Kidney (tissue), 14 donors: ENCODE measurements around the gene PHACTR1. TPM values are rescaled to one million over a fixed set of nuclear protein-coding genes. Genes with fewer than 3 reads are reported as not detected.

Experiments
- DNase-seq, 5 donors: peaks; one replicate each; pipeline ENCODE4 v3.0.0-alpha.2; 2013 to 2020
- FAIRE-seq: peaks from 2 replicates; lab custom pipeline; 2012; peaks lifted over from hg19 to GRCh38; lab: Jason Lieb, UNC
- H3K27ac ChIP-seq, 2 donors: one replicate each; pipeline ENCODE4 v1.7.0; 2013; ENCODE audit warnings: low read depth in 2 of 2, low read length in 2 of 2, inconsistent platforms in 1 of 2
- H3K27me3 ChIP-seq: one replicate; pipeline ENCODE4 v1.7.1; 2013; ENCODE audit warnings: low read length, inconsistent platforms; ENCODE audit not compliant: control insufficient read depth, insufficient read depth
- H3K36me3 ChIP-seq, 3 donors: one replicate each; pipeline versions ENCODE4 v1.7.0 to v1.7.1; 2013; ENCODE audit warnings: low read length in 3 of 3, control low read depth in 1 of 3, inconsistent platforms in 1 of 3; ENCODE audit not compliant: insufficient read depth in 3 of 3, control insufficient read depth in 2 of 3
- H3K4me1 ChIP-seq, 3 donors: one replicate each; pipeline versions ENCODE4 v1.7.0 to v1.7.1; 2013; ENCODE audit warnings: low read length in 3 of 3, inconsistent platforms in 1 of 3, low read depth in 1 of 3; ENCODE audit not compliant: control insufficient read depth in 2 of 3, insufficient read depth in 2 of 3
- H3K4me3 ChIP-seq, 3 donors: one replicate each; pipeline versions ENCODE4 v1.7.0 to v1.8.1; 2013; ENCODE audit warnings: low read length in 3 of 3, control low read depth in 1 of 3, inconsistent platforms in 1 of 3
- H3K9ac ChIP-seq, 3 donors: one replicate each; pipeline versions ENCODE4 v1.7.0 to v1.7.1; 2013; ENCODE audit warnings: low read length in 3 of 3, control low read depth in 1 of 3, inconsistent platforms in 1 of 3
- H3K9me3 ChIP-seq, 3 donors: one replicate each; pipeline versions ENCODE4 v1.7.0 to v1.7.1; 2013; ENCODE audit warnings: low read length in 3 of 3, control low read depth in 1 of 3, inconsistent platforms in 1 of 3; ENCODE audit not compliant: control insufficient read depth in 2 of 3, insufficient read depth in 1 of 3
- CTCF ChIP-seq: IDR thresholded peaks from 3 replicates; pipeline ENCODE4 v1.5.1; 2012; ENCODE audit warnings: mild to moderate bottlenecking, moderate library complexity, borderline replicate concordance; ENCODE audit not compliant: insufficient read depth; ENCODE audit errors: extremely low read depth
- intact Hi-C: fragments of 100-400 bp; cut with DNase I; formaldehyde crosslinking; loops from one replicate; pipeline ENCODE4 v1.11.1; 2022
- polyA plus RNA-seq: library from polyadenylated mRNA; stranded (reverse); fragments of 350-450 nt; fragmentation: Illumina TruSeq; extraction: RNeasy Lipid Tissue Mini Kit (QIAGEN cat#74804); gene quantifications from one replicate; pipeline ENCODE4 v1.2.3, GENCODE V29; 2014; ENCODE audit warnings: low read depth, low replicate concordance; ENCODE audit not compliant: insufficient read depth
- total RNA-seq: library from RNA; stranded (reverse); fragmentation: NEBNext Ultra II Directional; extraction: Animal tissue kit (Norgen Biotek cat#: 25700); gene quantifications from one replicate; pipeline ENCODE4 v1.2.1, GENCODE V29; 2021
- donor health status: control.
- donor health status: control.
- donor health status: control.
- donor health status: control.
- donor health status: control.
- donor health status: DM: yes; HTN: yes; CAD: no.
- donor health status: Normal renal cell carcinoma (clear cell type).

The PHACTR1 gene
- total and polyA plus RNA-seq, 2 donors from 2014 or later = 3.3 to 33.6 TPM

GRCh38 chr6:13140980-13141379 is 424.4 kb downstream of the PHACTR1 start:
- intact Hi-C loops = no loop called here
- H3K4me3 ChIP-seq = no peak overlapping the region
- no peak for TF ChIP-seq CTCF
- peaks cover 0 to 3% (median 0%) of the 10 kb centered on the region in 3 donors for H3K4me1 ChIP-seq
- no peak overlapping the region for H3K27ac ChIP-seq
- DNase-seq (no peak), FAIRE-seq (no peak)
- no peaks in the 10 kb centered on the region for H3K36me3 ChIP-seq
- H3K9ac ChIP-seq = no peak overlapping the region
- no peaks in the 10 kb centered on the region for H3K27me3 ChIP-seq
- H3K9me3 ChIP-seq = no peaks in the 10 kb centered on the region

GRCh38 chr6:13141387-13141786 is 424.8 kb downstream of the PHACTR1 start:
- intact Hi-C loops = no loop called here
- no peak overlapping the region for H3K4me3 ChIP-seq
- no peaks in the 10 kb centered on the region for H3K27me3 ChIP-seq
- DNase-seq = no peak
- H3K9ac ChIP-seq = no peak overlapping the region
- no peaks in the 10 kb centered on the region for H3K36me3 ChIP-seq
- FAIRE-seq = no peak
- TF ChIP-seq CTCF = no peak
- peaks cover 0 to 3% (median 0%) of the 10 kb centered on the region in 3 donors for H3K4me1 ChIP-seq
- no peak overlapping the region for H3K27ac ChIP-seq
- H3K9me3 ChIP-seq = no peaks in the 10 kb centered on the region

DNA sequence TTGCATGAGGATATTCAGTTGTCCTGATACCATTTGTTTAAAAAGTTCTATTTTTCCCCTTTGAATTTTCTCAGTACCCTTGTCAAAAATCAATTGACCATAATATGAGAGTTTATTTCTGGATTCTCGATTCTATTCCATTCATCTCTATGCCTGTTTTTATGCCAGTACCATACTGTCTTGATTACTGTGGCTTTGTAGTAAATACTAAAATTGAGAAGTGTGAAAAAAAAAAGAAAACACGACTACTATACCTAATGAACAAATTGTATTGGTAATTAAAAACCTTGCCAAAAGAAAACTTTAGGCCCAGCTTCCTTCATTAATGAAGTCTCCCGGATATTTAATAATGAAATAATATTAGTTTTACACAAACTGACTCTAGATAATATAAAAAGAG is 426.0 kb downstream of the PHACTR1 start:
- no peak for FAIRE-seq
- Histone ChIP-seq H3K4me1 (peaks cover 0 to 3% (median 0%) of the 10 kb centered on the region in 3 donors), H3K36me3 (no peaks in the 10 kb centered on the region), H3K9ac (no peak overlapping the region), H3K27ac (no peak overlapping the region), H3K9me3 (no peaks in the 10 kb centered on the region), H3K27me3 (no peaks in the 10 kb centered on the region), H3K4me3 (no peak overlapping the region)
- intact Hi-C loops = no loop called here
- no peak for TF ChIP-seq CTCF
- no peak for DNase-seq

GRCh38 chr6:13146442-13146841 is 429.9 kb downstream of the PHACTR1 start:
- no peak for DNase-seq
- Histone ChIP-seq H3K4me3 (no peak overlapping the region), H3K9ac (no peak overlapping the region), H3K27me3 (no peaks in the 10 kb centered on the region), H3K27ac (no peak overlapping the region), H3K9me3 (no peaks in the 10 kb centered on the region), H3K4me1 (no peaks in the 10 kb centered on the region), H3K36me3 (no peaks in the 10 kb centered on the region)
- TF ChIP-seq CTCF = no peak
- FAIRE-seq = no peak
- intact Hi-C loops = no loop called here
